GM12892 (cell line): ENCODE data around the gene SHANK3.
"Not testable (repeated sequence)": the region's sequence is repeated elsewhere in the genome, so short reads cannot be mapped to it uniquely, and the experiment has no call there.

ENCODE experiments used
- POLR2A ChIP-seq: IDR thresholded peaks from 2 replicates; pipeline ENCODE4 v1.6.1; 2011; ENCODE audit warnings: low read depth, low read length, control low read depth
- POLR2AphosphoS5 ChIP-seq: IDR thresholded peaks from 2 replicates; pipeline ENCODE4 v1.6.1; 2011; ENCODE audit warnings: low read depth, low read length, control low read depth

- TF ChIP-seq POLR2A, POLR2AphosphoS5: not testable (repeated sequence)
These were observed 18.0 kb upstream of the SHANK3 start for GRCh38 chr22:50654664-50655063.
